ENCODE data around the gene DMAP1.

DNA sequence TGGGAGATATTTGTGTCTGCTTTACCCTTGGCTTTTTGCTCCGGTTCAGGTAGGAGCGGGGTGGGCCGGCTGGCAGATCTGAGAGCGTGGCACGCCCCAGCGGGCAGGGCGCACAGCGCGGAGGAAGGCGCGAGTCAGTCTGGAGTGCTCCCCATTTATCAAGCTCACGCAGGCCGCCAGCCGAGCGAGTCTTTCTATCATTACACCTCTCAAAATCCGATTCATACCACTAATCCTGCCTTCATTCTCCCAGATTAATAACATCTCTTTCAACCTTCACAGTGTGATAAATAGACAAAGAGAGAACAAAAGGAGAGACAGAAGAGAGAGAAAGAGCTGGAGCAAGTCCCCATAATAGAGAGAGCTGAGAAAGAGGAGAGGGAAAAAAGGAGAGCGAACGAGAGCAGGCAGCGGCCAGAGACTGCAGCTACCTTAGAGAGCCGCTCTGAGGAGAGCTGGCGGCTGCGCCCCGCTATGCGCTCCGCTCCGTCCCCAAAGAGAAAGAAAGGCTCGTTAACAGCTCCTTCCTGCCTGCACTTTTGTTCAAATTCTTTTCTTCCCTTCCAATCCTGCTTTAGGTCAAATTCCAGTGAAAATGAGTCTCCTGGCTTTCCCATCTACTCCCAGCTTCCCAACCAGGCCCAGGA lies 48.0 kb downstream of the DMAP1 start:
- TF ChIP-seq, protein P1, sequence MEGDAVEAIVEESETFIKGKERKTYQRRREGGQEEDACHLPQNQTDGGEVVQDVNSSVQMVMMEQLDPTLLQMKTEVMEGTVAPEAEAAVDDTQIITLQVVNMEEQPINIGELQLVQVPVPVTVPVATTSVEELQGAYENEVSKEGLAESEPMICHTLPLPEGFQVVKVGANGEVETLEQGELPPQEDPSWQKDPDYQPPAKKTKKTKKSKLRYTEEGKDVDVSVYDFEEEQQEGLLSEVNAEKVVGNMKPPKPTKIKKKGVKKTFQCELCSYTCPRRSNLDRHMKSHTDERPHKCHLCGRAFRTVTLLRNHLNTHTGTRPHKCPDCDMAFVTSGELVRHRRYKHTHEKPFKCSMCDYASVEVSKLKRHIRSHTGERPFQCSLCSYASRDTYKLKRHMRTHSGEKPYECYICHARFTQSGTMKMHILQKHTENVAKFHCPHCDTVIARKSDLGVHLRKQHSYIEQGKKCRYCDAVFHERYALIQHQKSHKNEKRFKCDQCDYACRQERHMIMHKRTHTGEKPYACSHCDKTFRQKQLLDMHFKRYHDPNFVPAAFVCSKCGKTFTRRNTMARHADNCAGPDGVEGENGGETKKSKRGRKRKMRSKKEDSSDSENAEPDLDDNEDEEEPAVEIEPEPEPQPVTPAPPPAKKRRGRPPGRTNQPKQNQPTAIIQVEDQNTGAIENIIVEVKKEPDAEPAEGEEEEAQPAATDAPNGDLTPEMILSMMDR (IDR thresholded peaks at IDR 0.05): no peak
- TF ChIP-seq POLR2A (IDR thresholded peaks at IDR 0.05): no peak

Measured in right lobe of liver (tissue), 4 donors.